BE2C (cell line): ENCODE measurements around the gene PLB1.

Experiments
- DNase-seq: peaks from one replicate; pipeline ENCODE4 v3.0.0-alpha.2; 2020
- H3K27me3 ChIP-seq: fragments of 250-450 bp; sonication (Bioruptor Pico); 2 replicates; pipeline ENCODE4 v1.5.1; 2020; ENCODE audit warnings: mild to moderate bottlenecking
- H3K36me3 ChIP-seq: fragments of 250-450 bp; sonication (Bioruptor Pico); 2 replicates; pipeline ENCODE4 v1.5.1; 2020; ENCODE audit warnings: mild to moderate bottlenecking
- H3K4me1 ChIP-seq: fragments of 250-450 bp; sonication (Bioruptor Pico); 2 replicates; pipeline ENCODE4 v1.5.1; 2020
- H3K4me3 ChIP-seq: 2 replicates; pipeline ENCODE4 v1.5.1; 2011; ENCODE audit warnings: low read depth, low read length
- H3K9me3 ChIP-seq: fragments of 250-450 bp; sonication (Bioruptor Pico); 2 replicates; pipeline ENCODE4 v1.5.1; 2020
- CTCF ChIP-seq: IDR thresholded peaks from 2 replicates; pipeline ENCODE4 v1.5.1; 2012; ENCODE audit warnings: mild to moderate bottlenecking, low read depth, low read length

PLB1 gene

GRCh38 chr2:28454016-28454930 lies 41.6 kb upstream of the PLB1 start:
- H3K4me1 ChIP-seq = peaks cover 3% of the 10 kb centered on the region; the same call in 1 of the 2 replicates
- H3K27me3 ChIP-seq = no peaks in the 10 kb centered on the region
- TF ChIP-seq CTCF = no peak
- no peaks in the 10 kb centered on the region for H3K9me3 ChIP-seq
- H3K4me3 ChIP-seq = no peak overlapping the region
- no peaks in the 10 kb centered on the region for H3K36me3 ChIP-seq
- DNase-seq = no peak

GRCh38 chr2:28457237-28457636 lies 38.6 kb upstream of the PLB1 start:
- no peak for TF ChIP-seq CTCF
- no peaks in the 10 kb centered on the region for H3K36me3 ChIP-seq

GRCh38 chr2:28461056-28461455 lies 34.8 kb upstream of the PLB1 start:
- TF ChIP-seq CTCF = no peak
- H3K36me3 ChIP-seq = no peaks in the 10 kb centered on the region
- H3K4me3 ChIP-seq = no peak overlapping the region
- no peaks in the 10 kb centered on the region for H3K27me3 ChIP-seq
- no peak for DNase-seq
- no peaks in the 10 kb centered on the region for H3K4me1 ChIP-seq
- no peaks in the 10 kb centered on the region for H3K9me3 ChIP-seq

More at GRCh38 chr2:28457237-28457636, 38.6 kb upstream of the PLB1 start:
- DNase-seq = no peak
- Histone ChIP-seq H3K9me3 (no peaks in the 10 kb centered on the region), H3K4me1 (no peaks in the 10 kb centered on the region), H3K27me3 (no peaks in the 10 kb centered on the region), H3K4me3 (no peak overlapping the region)

GRCh38 chr2:28462122-28462521 lies 33.7 kb upstream of the PLB1 start:
- no peaks in the 10 kb centered on the region for H3K4me1 ChIP-seq
- H3K27me3 ChIP-seq = no peaks in the 10 kb centered on the region
- TF ChIP-seq CTCF = no peak
- no peak for DNase-seq
- no peak overlapping the region for H3K4me3 ChIP-seq
- H3K36me3 ChIP-seq = no peaks in the 10 kb centered on the region
- H3K9me3 ChIP-seq = no peaks in the 10 kb centered on the region

- Histone ChIP-seq H3K27me3 (no peaks in the 10 kb centered on the region), H3K4me1 (no peaks in the 10 kb centered on the region), H3K9me3 (no peaks in the 10 kb centered on the region), H3K36me3 (no peaks in the 10 kb centered on the region), H3K4me3 (no peak overlapping the region)
- no peak for DNase-seq
- TF ChIP-seq CTCF = no peak
Measured at GRCh38 chr2:28463211-28463816, 32.5 kb upstream of the PLB1 start.

- no peak for DNase-seq
- no peaks in the 10 kb centered on the region for H3K27me3 ChIP-seq
- TF ChIP-seq CTCF = no peak
- H3K9me3 ChIP-seq = no peaks in the 10 kb centered on the region
- H3K4me1 ChIP-seq = no peaks in the 10 kb centered on the region
- H3K4me3 ChIP-seq = no peak overlapping the region
- no peaks in the 10 kb centered on the region for H3K36me3 ChIP-seq
Measured at GRCh38 chr2:28463893-28464292, 32.0 kb upstream of the PLB1 start.
